ENCODE measurements around the gene TAF11L9.
"Not testable (repeated sequence)": the region's sequence is repeated elsewhere in the genome, so short reads cannot be mapped to it uniquely, and the experiment has no call there.

The TAF11L9 gene

GRCh38 chr5:17594255-17594654 is at the start of gene TAF11L9:
TAF11L9 (minus strand) TSS chr5:17594394.
- H3K4me1 ChIP-seq (ENCODE audit: control insufficient read depth, insufficient read depth, low read length); H3K27ac ChIP-seq (ENCODE audit: low read depth, low read length); H3K36me3 ChIP-seq (ENCODE audit: control insufficient read depth, insufficient read depth, low read length); H3K4me3 ChIP-seq (ENCODE audit: low read length); H3K9ac ChIP-seq (ENCODE audit: low read length); H3K27me3 ChIP-seq (ENCODE audit: control insufficient read depth, insufficient read depth, low read length): not testable (repeated sequence)

- Histone ChIP-seq H3K27me3 (ENCODE audit: control insufficient read depth, insufficient read depth, low read length) (no peaks in the 10 kb centered on the region), H3K4me1 (ENCODE audit: control insufficient read depth, insufficient read depth, low read length) (no peaks in the 10 kb centered on the region), H3K27ac (ENCODE audit: low read depth, low read length) (no peak within 1 kb of the TSS), H3K36me3 (ENCODE audit: control insufficient read depth, insufficient read depth, low read length) (no peaks in the 10 kb centered on the region), H3K9ac (ENCODE audit: low read length) (no peak within 1 kb of the TSS), H3K4me3 (ENCODE audit: low read length) (no peak within 1 kb of the TSS)
Observed at GRCh38 chr5:17634160-17634559, 40.0 kb upstream of the TAF11L9 start, which contains the start of gene TAF11L14. TAF11L14 (plus strand) TSS chr5:17634460.

- H3K27me3 ChIP-seq (ENCODE audit: control insufficient read depth, insufficient read depth, low read length); H3K4me3 ChIP-seq (ENCODE audit: low read length); H3K27ac ChIP-seq (ENCODE audit: low read depth, low read length); H3K36me3 ChIP-seq (ENCODE audit: control insufficient read depth, insufficient read depth, low read length); H3K4me1 ChIP-seq (ENCODE audit: control insufficient read depth, insufficient read depth, low read length); H3K9ac ChIP-seq (ENCODE audit: low read length): not testable (repeated sequence)
Observed at GRCh38 chr5:17631788-17632187, 37.6 kb upstream of the TAF11L9 start, which contains the start of gene TAF11L13. TAF11L13 (plus strand) TSS chr5:17632088.

GRCh38 chr5:17625686-17626085 is 31.5 kb upstream of the TAF11L9 start:
- Histone ChIP-seq H3K36me3 (ENCODE audit: control insufficient read depth, insufficient read depth, low read length) (no peaks in the 10 kb centered on the region), H3K4me1 (ENCODE audit: control insufficient read depth, insufficient read depth, low read length) (no peaks in the 10 kb centered on the region), H3K27ac (ENCODE audit: low read depth, low read length) (no peak overlapping the region), H3K4me3 (ENCODE audit: low read length) (no peak overlapping the region), H3K9ac (ENCODE audit: low read length) (no peak overlapping the region), H3K27me3 (ENCODE audit: control insufficient read depth, insufficient read depth, low read length) (no peaks in the 10 kb centered on the region)

GRCh38 chr5:17620627-17621026 is 26.4 kb upstream of the TAF11L9 start:
- H3K4me1 ChIP-seq (ENCODE audit: control insufficient read depth, insufficient read depth, low read length), result no peaks in the 10 kb centered on the region
- H3K36me3 ChIP-seq (ENCODE audit: control insufficient read depth, insufficient read depth, low read length), result no peaks in the 10 kb centered on the region
- no peak overlapping the region for H3K9ac ChIP-seq (ENCODE audit: low read length)
- no peaks in the 10 kb centered on the region for H3K27me3 ChIP-seq (ENCODE audit: control insufficient read depth, insufficient read depth, low read length)
- H3K4me3 ChIP-seq (ENCODE audit: low read length), result no peak overlapping the region
- H3K27ac ChIP-seq (ENCODE audit: low read depth, low read length), result no peak overlapping the region

- no peaks in the 10 kb centered on the region for H3K4me1 ChIP-seq (ENCODE audit: control insufficient read depth, insufficient read depth, low read length)
- no peak overlapping the region for H3K9ac ChIP-seq (ENCODE audit: low read length)
- no peak overlapping the region for H3K4me3 ChIP-seq (ENCODE audit: low read length)
- no peak overlapping the region for H3K27ac ChIP-seq (ENCODE audit: low read depth, low read length)
- no peaks in the 10 kb centered on the region for H3K36me3 ChIP-seq (ENCODE audit: control insufficient read depth, insufficient read depth, low read length)
- no peaks in the 10 kb centered on the region for H3K27me3 ChIP-seq (ENCODE audit: control insufficient read depth, insufficient read depth, low read length)
Observed at GRCh38 chr5:17619354-17619753, 25.2 kb upstream of the TAF11L9 start.

- Histone ChIP-seq H3K27me3 (ENCODE audit: control insufficient read depth, insufficient read depth, low read length) (no peaks in the 10 kb centered on the region), H3K4me3 (ENCODE audit: low read length) (no peak overlapping the region), H3K9ac (ENCODE audit: low read length) (no peak overlapping the region), H3K36me3 (ENCODE audit: control insufficient read depth, insufficient read depth, low read length) (no peaks in the 10 kb centered on the region), H3K27ac (ENCODE audit: low read depth, low read length) (no peak overlapping the region), H3K4me1 (ENCODE audit: control insufficient read depth, insufficient read depth, low read length) (no peaks in the 10 kb centered on the region)
Observed at GRCh38 chr5:17614872-17615605, 20.8 kb upstream of the TAF11L9 start.

- not testable (repeated sequence) for H3K36me3 ChIP-seq (ENCODE audit: control insufficient read depth, insufficient read depth, low read length); H3K27me3 ChIP-seq (ENCODE audit: control insufficient read depth, insufficient read depth, low read length); H3K4me1 ChIP-seq (ENCODE audit: control insufficient read depth, insufficient read depth, low read length); H3K27ac ChIP-seq (ENCODE audit: low read depth, low read length); H3K4me3 ChIP-seq (ENCODE audit: low read length); H3K9ac ChIP-seq (ENCODE audit: low read length)
Observed at GRCh38 chr5:17610092-17610491, 15.9 kb upstream of the TAF11L9 start, which contains the start of gene TAF11L12. TAF11L12 (plus strand) TSS chr5:17610392.

- not testable (repeated sequence) for H3K36me3 ChIP-seq (ENCODE audit: control insufficient read depth, insufficient read depth, low read length); H3K9ac ChIP-seq (ENCODE audit: low read length); H3K4me3 ChIP-seq (ENCODE audit: low read length); H3K4me1 ChIP-seq (ENCODE audit: control insufficient read depth, insufficient read depth, low read length); H3K27ac ChIP-seq (ENCODE audit: low read depth, low read length); H3K27me3 ChIP-seq (ENCODE audit: control insufficient read depth, insufficient read depth, low read length)
Observed at GRCh38 chr5:17607461-17607860, 13.3 kb upstream of the TAF11L9 start.

- no peaks in the 10 kb centered on the region for H3K4me1 ChIP-seq (ENCODE audit: control insufficient read depth, insufficient read depth, low read length)
- H3K36me3 ChIP-seq (ENCODE audit: control insufficient read depth, insufficient read depth, low read length), result no peaks in the 10 kb centered on the region
- H3K27ac ChIP-seq (ENCODE audit: low read depth, low read length), result no peak overlapping the region
- H3K27me3 ChIP-seq (ENCODE audit: control insufficient read depth, insufficient read depth, low read length), result no peaks in the 10 kb centered on the region
- H3K9ac ChIP-seq (ENCODE audit: low read length), result no peak overlapping the region
- H3K4me3 ChIP-seq (ENCODE audit: low read length), result no peak overlapping the region
Observed at GRCh38 chr5:17604951-17605350, 10.8 kb upstream of the TAF11L9 start.

GRCh38 chr5:17603880-17604279 is 9.7 kb upstream of the TAF11L9 start, which contains the start of gene TAF11L11:
TAF11L11 (plus strand) TSS chr5:17604183.
- H3K9ac ChIP-seq (ENCODE audit: low read length); H3K4me3 ChIP-seq (ENCODE audit: low read length); H3K27me3 ChIP-seq (ENCODE audit: control insufficient read depth, insufficient read depth, low read length); H3K4me1 ChIP-seq (ENCODE audit: control insufficient read depth, insufficient read depth, low read length); H3K27ac ChIP-seq (ENCODE audit: low read depth, low read length); H3K36me3 ChIP-seq (ENCODE audit: control insufficient read depth, insufficient read depth, low read length): not testable (repeated sequence)

GRCh38 chr5:17597728-17598127 is 3.5 kb upstream of the TAF11L9 start, which contains the start of gene TAF11L10:
TAF11L10 (minus strand) TSS chr5:17597828.
- H3K27me3 ChIP-seq (ENCODE audit: control insufficient read depth, insufficient read depth, low read length); H3K4me1 ChIP-seq (ENCODE audit: control insufficient read depth, insufficient read depth, low read length): not testable (repeated sequence)

GRCh38 chr5:17590860-17591259 is 3.3 kb downstream of the TAF11L9 start, which contains the start of gene TAF11L8:
TAF11L8 (minus strand) TSS chr5:17590960.
- H3K36me3 ChIP-seq (ENCODE audit: control insufficient read depth, insufficient read depth, low read length); H3K4me1 ChIP-seq (ENCODE audit: control insufficient read depth, insufficient read depth, low read length); H3K27ac ChIP-seq (ENCODE audit: low read depth, low read length); H3K9ac ChIP-seq (ENCODE audit: low read length); H3K27me3 ChIP-seq (ENCODE audit: control insufficient read depth, insufficient read depth, low read length); H3K4me3 ChIP-seq (ENCODE audit: low read length): not testable (repeated sequence)

More at GRCh38 chr5:17597728-17598127, 3.5 kb upstream of the TAF11L9 start, which contains the start of gene TAF11L10:
- H3K4me3 ChIP-seq (ENCODE audit: low read length); H3K27ac ChIP-seq (ENCODE audit: low read depth, low read length); H3K9ac ChIP-seq (ENCODE audit: low read length); H3K36me3 ChIP-seq (ENCODE audit: control insufficient read depth, insufficient read depth, low read length): not testable (repeated sequence)

Measured in rectal smooth muscle tissue (tissue), 1 donor.